ENCODE data around the gene SRPK2.
"Not testable (repeated sequence)": the region's sequence is repeated elsewhere in the genome, so short reads cannot be mapped to it uniquely, and the experiment has no call there.

Gene SRPK2

DNA sequence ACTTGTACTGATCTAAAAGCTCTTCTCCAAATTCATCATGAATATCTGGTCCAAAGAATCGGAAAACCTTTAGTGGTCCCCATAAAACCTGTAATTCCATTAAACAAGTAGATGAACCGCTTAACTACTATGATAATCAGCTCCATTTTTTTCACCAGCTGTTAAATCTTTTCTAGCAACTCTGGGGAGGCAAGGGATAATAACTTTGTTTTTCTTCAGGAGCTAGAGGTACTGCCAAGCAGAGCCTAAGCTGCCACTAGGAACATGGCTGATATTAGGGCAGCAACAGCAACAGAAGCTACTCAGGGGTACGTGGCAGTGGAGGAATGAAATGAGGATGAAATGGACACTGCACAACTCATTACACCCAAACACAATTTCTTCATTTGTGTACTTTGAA, 138.0 kb downstream of the SRPK2 start:
- no peak for DNase-seq (ENCODE audit: low read depth in 1 of 2, low spot score in 1 of 2)
- TF ChIP-seq JUND (IDR thresholded peaks at IDR 0.05; ENCODE audit: low read depth): no peak
- in situ Hi-C loops (cut with HindIII; ENCODE audit: low pct_unique_long_range_greater_than_20kb, low sequenced_read_pairs): no loop called here

- in situ Hi-C loops (cut with HindIII; ENCODE audit: low pct_unique_long_range_greater_than_20kb, low sequenced_read_pairs): no loop called here
- DNase-seq (ENCODE audit: low read depth in 1 of 2, low spot score in 1 of 2): no peak
- TF ChIP-seq JUND (IDR thresholded peaks at IDR 0.05; ENCODE audit: low read depth): no peak
Observed at GRCh38 chr7:105250239-105250638, 138.5 kb downstream of the SRPK2 start.

DNA sequence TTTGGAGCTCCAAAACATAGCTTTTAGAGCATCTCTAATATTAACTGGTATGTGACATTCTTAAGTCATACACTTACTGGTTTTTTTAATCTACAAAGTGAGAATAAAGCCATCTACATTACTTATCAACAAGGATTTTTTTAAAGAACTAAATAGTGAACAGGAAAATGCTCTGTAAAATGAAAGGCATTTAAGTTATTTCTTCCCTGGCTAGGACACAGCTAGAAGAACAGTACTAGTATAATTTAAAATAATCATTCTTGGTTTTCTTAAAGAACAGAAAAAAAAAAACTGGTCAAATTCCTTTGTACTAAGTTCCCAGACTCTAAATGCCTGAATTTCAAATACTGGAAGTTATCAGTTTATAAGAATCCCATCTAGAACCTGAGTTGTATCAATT, 139.5 kb downstream of the SRPK2 start:
- TF ChIP-seq JUND (IDR thresholded peaks at IDR 0.05; ENCODE audit: low read depth): no peak
- in situ Hi-C loops (cut with HindIII; ENCODE audit: low pct_unique_long_range_greater_than_20kb, low sequenced_read_pairs): no loop called here
- DNase-seq (ENCODE audit: low read depth in 1 of 2, low spot score in 1 of 2): no peak

DNA sequence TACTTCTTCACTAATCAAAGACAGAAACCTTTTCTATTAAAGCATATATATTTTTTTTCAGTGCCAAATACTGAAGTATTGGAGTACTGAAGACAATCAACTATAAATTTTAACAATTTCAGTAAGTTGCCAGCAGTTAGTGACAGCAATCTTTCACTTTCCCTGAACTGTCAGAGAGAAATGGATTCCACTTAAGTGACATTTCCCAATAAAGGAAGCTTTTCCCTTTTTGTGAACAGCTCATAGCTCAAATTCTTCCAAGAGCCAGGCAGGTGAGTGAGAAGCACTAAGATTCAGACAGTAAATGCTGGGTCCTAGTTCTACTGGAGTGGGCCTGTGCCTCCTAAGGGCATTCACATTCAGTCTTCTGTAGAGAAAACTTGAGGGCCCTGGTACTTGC, 142.0 kb downstream of the SRPK2 start:
- TF ChIP-seq JUND (IDR thresholded peaks at IDR 0.05; ENCODE audit: low read depth): no peak
- no peak for DNase-seq (ENCODE audit: low read depth in 1 of 2, low spot score in 1 of 2)
- in situ Hi-C loops (cut with HindIII; ENCODE audit: low pct_unique_long_range_greater_than_20kb, low sequenced_read_pairs): no loop called here

DNA sequence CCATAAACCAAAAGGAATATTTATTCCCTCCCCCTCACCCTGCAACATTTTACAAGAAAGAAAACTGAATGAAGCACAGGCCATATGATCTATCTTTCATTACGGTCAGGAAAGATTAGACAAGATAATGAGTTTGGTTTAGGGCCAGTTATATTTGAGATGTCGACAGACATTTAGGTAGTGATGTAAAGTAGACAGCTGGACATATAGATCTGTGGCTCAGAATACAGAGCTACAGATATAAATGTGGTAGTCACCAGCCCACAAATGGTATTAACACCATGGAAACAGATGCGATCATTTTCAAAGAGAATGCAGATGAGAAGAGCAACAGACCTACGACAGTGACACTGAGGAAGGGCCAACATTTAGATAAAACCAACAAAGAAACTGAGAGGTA, 142.5 kb downstream of the SRPK2 start:
- no peak for TF ChIP-seq JUND (IDR thresholded peaks at IDR 0.05; ENCODE audit: low read depth)
- in situ Hi-C loops (cut with HindIII; ENCODE audit: low pct_unique_long_range_greater_than_20kb, low sequenced_read_pairs): no loop called here
- no peak for DNase-seq (ENCODE audit: low read depth in 1 of 2, low spot score in 1 of 2)

GRCh38 chr7:105245398-105246114, 143.2 kb downstream of the SRPK2 start:
- DNase-seq (ENCODE audit: low read depth in 1 of 2, low spot score in 1 of 2): no peak
- in situ Hi-C loops (cut with HindIII; ENCODE audit: low pct_unique_long_range_greater_than_20kb, low sequenced_read_pairs): no loop called here
- no peak for TF ChIP-seq JUND (IDR thresholded peaks at IDR 0.05; ENCODE audit: low read depth)

DNA sequence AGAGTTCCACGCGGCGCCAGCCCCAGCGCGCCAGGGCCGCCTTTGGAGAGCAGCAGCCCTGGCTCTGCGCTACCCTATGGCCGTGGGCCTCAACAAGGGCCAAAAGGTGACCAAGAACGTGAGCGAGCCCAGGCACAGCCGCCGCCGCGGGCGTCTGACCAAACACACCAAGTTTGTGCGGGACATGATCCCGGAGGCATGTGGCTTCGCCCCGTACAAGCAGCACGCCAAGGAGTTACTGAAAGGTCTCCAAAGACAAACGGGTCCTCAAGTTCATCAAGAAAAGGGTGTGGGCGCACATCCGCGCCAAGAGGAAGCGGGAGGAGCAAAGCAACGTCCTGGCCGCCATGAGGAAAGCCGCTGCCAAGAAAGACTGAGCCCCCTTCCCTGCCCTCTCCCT, 144.1 kb downstream of the SRPK2 start:
- in situ Hi-C loops (cut with HindIII; ENCODE audit: low pct_unique_long_range_greater_than_20kb, low sequenced_read_pairs): no loop called here
- DNase-seq (ENCODE audit: low read depth in 1 of 2, low spot score in 1 of 2): no peak
- TF ChIP-seq JUND (IDR thresholded peaks at IDR 0.05; ENCODE audit: low read depth): no peak

DNA sequence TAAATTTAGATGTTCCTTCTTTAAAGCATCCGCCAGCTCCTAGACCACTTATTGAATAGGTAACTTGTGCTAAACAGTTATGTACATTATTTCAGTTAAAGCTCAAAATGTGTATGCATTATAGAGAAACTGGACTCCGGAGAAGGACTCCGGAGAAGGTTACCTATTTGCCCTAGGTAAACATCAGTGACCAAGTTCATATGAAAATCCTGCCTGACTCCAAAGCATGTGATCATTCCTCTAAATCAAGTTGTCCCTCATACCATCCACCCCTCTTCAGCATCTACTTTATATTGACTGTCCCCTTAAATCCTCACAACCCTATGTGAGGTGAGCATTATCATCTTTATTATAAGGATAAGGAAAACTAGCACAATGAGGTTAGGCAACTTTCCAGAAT, 147.5 kb downstream of the SRPK2 start:
- in situ Hi-C loops (cut with HindIII; ENCODE audit: low pct_unique_long_range_greater_than_20kb, low sequenced_read_pairs): no loop called here
- TF ChIP-seq JUND (IDR thresholded peaks at IDR 0.05; ENCODE audit: low read depth): no peak
- DNase-seq (ENCODE audit: low read depth in 1 of 2, low spot score in 1 of 2): no peak

DNA sequence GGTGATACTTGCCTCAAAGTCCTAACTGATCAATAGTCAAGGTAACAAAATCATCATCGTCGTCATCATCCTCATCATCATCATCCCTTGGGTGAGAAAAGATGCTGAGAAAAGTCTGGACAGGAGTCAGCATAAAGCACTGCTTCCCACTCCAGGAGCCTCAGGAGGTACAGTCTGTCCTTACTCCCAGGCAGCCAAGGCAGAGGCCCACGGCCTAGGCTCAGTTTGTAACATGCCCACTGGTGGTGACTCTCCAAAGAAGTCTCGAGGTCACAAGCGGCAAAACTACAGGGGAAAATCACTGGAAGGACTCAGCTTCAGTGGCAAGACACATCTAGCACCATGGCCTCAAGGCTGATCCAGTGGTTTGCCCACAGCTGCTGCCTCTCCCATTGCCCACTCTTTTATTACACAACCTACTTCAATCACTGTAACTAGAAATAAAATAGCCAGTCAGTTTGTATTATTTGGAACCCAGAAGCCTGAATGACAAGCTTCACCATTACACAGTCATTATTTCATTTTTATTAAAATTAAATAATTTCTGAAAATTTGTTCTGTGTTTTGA, 150.4 kb downstream of the SRPK2 start:
- in situ Hi-C loops (cut with HindIII; ENCODE audit: low pct_unique_long_range_greater_than_20kb, low sequenced_read_pairs): no loop called here
- no peak for DNase-seq (ENCODE audit: low read depth in 1 of 2, low spot score in 1 of 2)
- TF ChIP-seq JUND (IDR thresholded peaks at IDR 0.05; ENCODE audit: low read depth): no peak

GRCh38 chr7:105234886-105235285, 153.8 kb downstream of the SRPK2 start:
- in situ Hi-C loops (cut with HindIII; ENCODE audit: low pct_unique_long_range_greater_than_20kb, low sequenced_read_pairs): no loop called here
- no peak for TF ChIP-seq JUND (IDR thresholded peaks at IDR 0.05; ENCODE audit: low read depth)

GRCh38 chr7:105232829-105233291, 155.9 kb downstream of the SRPK2 start:
- in situ Hi-C loops (cut with HindIII; ENCODE audit: low pct_unique_long_range_greater_than_20kb, low sequenced_read_pairs); DNase-seq (ENCODE audit: low read depth in 1 of 2, low spot score in 1 of 2): not testable (repeated sequence)

More at GRCh38 chr7:105234886-105235285, 153.8 kb downstream of the SRPK2 start:
- DNase-seq (ENCODE audit: low read depth in 1 of 2, low spot score in 1 of 2): no peak

- DNase-seq (ENCODE audit: low read depth in 1 of 2, low spot score in 1 of 2): no peak
- in situ Hi-C loops (cut with HindIII; ENCODE audit: low pct_unique_long_range_greater_than_20kb, low sequenced_read_pairs): no loop called here
- TF ChIP-seq JUND (IDR thresholded peaks at IDR 0.05; ENCODE audit: low read depth): no peak
Observed at GRCh38 chr7:105230486-105230885, 158.2 kb downstream of the SRPK2 start.

- no peak for DNase-seq (ENCODE audit: low read depth in 1 of 2, low spot score in 1 of 2)
- in situ Hi-C loops (cut with HindIII; ENCODE audit: low pct_unique_long_range_greater_than_20kb, low sequenced_read_pairs): no loop called here
- TF ChIP-seq JUND (IDR thresholded peaks at IDR 0.05; ENCODE audit: low read depth): no peak
Observed at GRCh38 chr7:105229641-105230040, 159.1 kb downstream of the SRPK2 start.

DNA sequence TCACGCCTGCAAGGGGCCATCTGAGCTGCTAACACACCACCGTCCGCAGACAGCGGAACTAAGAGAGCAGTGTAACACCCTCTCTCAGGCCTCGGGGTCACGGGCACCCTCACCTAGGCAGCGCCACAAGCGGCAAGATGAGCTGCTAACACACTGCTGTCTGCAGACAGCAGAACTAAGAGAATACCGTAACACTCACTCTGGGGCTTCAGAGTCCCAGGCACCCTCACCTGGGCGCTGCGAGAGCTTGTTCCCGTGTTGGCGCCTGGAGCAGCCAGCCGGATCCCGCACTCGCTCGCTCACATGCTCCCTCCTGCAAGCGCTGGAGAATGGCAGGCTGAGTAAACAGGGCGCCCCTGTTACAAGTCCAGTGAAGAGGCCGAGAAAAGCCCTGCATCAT, 160.2 kb downstream of the SRPK2 start:
- in situ Hi-C loops (cut with HindIII; ENCODE audit: low pct_unique_long_range_greater_than_20kb, low sequenced_read_pairs): no loop called here
- no peak for DNase-seq (ENCODE audit: low read depth in 1 of 2, low spot score in 1 of 2)
- TF ChIP-seq JUND (IDR thresholded peaks at IDR 0.05; ENCODE audit: low read depth): no peak
